Dermis microvascular lymphatic vessel endothelial cell (primary cell): Measurements from ENCODE around the gene RAMP3. TPM values are rescaled to one million over a fixed set of nuclear protein-coding genes. Genes with fewer than 3 reads are reported as not detected.
"Not testable (repeated sequence)": the region's sequence is repeated elsewhere in the genome, so short reads cannot be mapped to it uniquely, and the experiment has no call there.

Experiments
- DNase-seq, 2 donors: peaks; one replicate each; pipeline versions ENCODE4 v3.0.0 to v3.0.0-alpha.2; 2010; ENCODE audit warnings: low read depth in 2 of 2
- total RNA-seq: library from RNA; depleted of rRNA; stranded (reverse); fragments of >200 nt; gene quantifications from 2 replicates; pipeline ENCODE4 v1.2.1, GENCODE V29; 2014

The RAMP3 gene
- 32.3 and 213 TPM in 2 replicates for total RNA-seq

- DNase-seq: no peak
Observed at GRCh38 chr7:45157653-45158401, at the start of gene RAMP3. Gene RAMP3 (plus strand): TSS chr7:45157791. CDS start chr7:45157829, 38 bp downstream.

GRCh38 chr7:45108863-45109262 is 48.7 kb upstream of the RAMP3 start:
- DNase-seq: no peak

DNA sequence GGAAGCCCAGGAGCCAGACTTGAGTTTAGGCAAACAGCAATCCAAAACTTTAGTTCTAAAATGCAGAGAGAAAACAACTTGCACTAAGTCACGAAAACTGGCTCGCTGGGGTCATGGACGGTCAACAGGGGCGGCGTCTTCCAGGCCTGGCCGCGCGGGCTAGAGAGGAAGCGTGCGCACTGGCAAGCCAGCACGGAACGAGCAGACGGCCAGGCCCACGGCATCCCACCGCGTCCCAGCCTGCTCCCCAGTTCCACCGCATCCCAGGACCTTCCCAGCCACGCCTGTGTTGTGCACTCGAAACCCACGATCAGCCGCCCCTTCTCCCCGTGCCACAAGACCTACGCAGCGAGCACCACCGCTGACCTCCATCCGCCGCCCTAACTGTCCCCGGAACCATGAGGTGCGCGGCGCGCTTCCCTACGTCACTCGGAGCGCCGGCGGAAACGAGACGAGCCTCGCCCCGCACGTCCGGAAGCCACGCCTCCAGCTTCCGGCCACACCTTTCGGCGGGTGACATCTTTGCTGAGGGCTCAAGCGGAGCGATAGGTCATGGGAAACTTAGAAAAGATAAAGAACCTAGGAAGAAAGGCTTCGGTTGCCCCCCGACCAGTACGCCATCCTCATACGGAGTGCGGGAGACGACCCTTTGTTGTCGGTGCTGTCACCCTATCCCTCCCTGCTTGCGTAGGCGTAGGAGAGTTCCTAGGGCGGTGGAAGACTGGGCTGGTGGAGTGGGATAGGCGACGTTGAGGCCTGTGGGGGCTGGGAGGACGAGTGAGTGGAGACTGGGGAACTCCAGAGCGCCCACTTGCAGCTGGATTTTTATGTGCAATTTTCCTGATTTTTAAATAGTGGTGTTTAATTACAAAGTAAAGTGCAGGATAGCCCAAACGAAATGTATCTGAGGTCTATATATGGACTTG is 46.0 kb upstream of the RAMP3 start, which contains the start of gene TBRG4:
TSS of gene TBRG4 (minus strand) at position 400 of the 926 bp plus-strand sequence. CDS start 2,460 bp downstream, outside the sequence.
- DNase-seq: peak; percentile 88 to 92

GRCh38 chr7:45112648-45113047 is 44.9 kb upstream of the RAMP3 start:
- DNase-seq: no peak

- not testable (repeated sequence) for DNase-seq
Observed at GRCh38 chr7:45114257-45114656, 43.3 kb upstream of the RAMP3 start.

DNA sequence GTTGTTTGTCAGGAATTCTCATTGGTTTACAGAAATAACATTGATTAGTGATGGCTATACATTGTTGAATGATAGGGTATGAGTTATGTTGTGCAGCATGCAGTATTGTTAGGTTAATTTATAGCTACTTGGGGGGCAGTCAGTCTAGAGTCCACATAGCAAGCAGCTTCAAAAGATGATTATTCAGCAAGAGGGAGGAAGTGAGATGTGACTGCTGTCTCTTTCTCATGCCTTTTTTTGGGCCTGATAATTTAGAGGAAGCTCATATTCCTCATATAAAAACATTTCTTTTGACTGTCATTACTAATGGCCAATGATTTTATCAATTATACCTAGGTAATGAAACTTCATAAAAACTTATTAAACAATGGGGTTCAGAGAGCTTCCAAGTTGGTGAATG is 42.7 kb upstream of the RAMP3 start:
- no peak for DNase-seq

DNA sequence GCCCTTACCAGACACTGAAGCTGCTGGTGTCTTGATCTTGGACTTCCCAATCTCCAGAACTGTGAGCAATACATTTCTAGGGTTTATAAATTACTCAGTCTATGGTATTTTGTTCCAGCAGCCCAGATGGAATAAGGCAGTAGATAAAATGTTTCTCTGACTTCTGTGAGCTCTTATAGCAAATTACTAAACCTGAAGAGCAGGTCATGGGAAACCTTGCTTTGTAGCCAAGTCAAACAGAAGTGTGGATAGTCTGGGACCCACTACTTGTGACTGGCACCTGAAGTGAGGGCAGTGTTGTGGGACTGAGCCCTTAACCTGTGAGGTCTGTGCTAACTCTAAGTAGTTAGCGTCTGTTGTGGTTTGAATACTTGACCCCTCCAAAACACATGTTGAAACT is 41.5 kb upstream of the RAMP3 start:
- DNase-seq: no peak

DNA sequence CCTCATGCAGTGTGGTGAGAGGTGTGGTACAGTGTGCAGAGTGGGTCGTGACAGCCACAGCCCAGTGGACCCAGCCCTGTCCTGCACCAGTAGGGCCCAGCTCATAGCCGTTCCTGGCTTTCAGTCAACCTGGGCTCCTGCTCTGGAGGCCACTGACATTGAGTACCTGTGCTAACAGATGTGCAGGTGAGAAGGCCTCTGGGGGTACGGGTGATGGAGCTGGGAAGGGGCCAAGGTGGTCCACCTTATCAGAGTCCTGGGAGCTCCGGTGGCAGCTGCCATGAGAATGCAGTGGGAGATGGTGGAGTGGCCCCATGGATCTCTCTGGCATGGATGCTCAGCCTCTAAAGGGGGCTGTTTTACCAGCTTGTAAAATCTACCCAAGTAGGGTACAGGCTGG is 40.0 kb upstream of the RAMP3 start:
- DNase-seq: no peak

DNA sequence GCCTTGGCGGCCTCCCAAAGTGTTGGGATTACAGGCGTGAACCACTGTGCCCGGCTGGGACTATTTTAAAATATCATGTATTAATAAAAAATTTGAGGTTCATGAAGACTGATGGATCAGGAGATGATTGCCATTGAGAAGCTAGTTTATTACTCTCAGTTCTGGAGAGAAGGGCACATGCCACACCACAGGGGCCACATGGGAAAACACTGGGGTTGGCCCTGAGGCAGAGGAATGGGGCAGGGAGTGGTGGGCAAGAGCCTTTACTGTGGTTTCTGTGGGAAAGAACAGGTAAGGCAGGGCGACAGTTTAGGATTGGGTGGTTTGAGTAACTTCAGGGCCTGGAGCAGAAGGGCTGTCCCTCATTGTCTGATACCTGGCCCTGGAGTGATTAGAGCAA is 39.3 kb upstream of the RAMP3 start:
- DNase-seq: no peak

- no peak for DNase-seq
Observed at GRCh38 chr7:45118889-45119331, 38.7 kb upstream of the RAMP3 start.

DNA sequence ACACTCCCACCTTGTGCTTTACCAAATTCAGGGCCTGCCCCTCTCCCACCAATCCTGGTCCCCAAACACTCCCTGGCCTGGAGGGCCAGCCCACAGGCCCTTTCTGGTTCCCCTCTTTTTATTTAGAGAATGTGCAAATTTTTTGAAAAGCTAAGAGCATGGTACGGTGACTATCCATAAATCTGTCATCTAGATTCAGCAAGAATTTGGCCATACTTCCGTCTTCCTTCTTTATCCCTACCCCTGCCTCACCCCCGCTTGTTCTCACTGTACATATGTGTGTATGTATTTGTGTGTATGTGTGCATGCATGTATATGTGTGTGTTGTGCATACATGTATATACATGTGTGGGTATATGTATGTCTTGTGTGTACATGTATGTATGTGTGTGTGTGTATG is 38.0 kb upstream of the RAMP3 start:
- no peak for DNase-seq

- DNase-seq: no peak
Observed at GRCh38 chr7:45122975-45123860, 34.4 kb upstream of the RAMP3 start.

- no peak for DNase-seq
Observed at GRCh38 chr7:45123913-45124710, 33.5 kb upstream of the RAMP3 start.

DNA sequence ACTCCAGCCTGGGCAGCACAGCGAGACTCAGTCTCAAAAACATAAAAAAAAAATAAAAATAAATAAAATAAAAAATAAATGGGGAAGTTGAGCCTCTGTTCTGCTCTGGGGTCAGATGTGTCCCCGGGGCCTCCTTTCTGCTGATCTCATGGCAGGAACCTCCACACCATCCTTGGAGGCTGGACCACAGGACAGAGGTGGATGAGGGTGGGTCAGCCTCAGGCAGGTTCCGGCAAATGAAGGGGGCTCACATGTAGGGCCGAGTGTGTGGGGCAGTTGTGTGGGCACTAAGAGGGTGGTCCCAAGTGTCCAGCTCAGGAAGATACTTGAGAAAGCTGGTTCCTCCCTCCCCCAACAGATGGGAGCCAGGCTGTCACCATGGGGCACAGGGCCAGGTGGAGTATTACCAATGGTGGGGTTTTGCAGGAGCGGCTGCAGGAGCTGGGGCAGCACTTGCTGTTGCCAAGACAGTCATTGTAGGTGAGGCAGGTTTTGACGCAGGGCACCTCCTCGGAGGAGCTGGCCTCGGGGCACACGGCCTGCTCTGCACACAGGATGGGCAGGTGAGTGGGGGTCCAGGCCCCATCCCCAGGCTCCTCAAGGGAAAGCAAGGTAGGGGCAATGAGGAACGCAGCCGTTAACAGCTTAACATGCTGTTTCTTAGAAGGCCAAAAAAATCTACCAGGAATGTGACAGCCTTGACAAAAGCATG is 32.2 kb upstream of the RAMP3 start:
- no peak for DNase-seq

DNA sequence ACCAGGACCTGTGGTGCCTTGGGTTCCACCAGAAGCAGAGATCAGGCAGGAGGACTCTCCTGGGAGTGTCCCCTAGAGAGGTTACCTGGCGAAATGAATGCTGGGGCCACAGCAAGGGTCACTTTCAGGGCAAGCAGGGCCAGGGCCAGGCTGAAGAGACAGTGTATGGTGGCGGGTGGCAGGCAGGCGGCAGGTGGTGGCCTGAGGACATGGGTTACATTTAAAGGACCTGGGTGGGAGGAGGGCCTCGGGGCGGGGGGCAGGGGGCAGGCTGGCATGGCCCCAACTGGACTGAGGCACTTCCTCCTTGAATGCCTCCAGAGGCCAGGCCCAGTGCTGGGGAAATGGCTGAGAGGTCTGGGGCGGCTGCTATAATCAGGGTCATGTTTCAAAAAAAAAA is 31.4 kb upstream of the RAMP3 start:
- DNase-seq: no peak

GRCh38 chr7:45126920-45127319 is 30.7 kb upstream of the RAMP3 start:
- DNase-seq: no peak

GRCh38 chr7:45129181-45129800 is 28.3 kb upstream of the RAMP3 start:
- DNase-seq: no peak

DNA sequence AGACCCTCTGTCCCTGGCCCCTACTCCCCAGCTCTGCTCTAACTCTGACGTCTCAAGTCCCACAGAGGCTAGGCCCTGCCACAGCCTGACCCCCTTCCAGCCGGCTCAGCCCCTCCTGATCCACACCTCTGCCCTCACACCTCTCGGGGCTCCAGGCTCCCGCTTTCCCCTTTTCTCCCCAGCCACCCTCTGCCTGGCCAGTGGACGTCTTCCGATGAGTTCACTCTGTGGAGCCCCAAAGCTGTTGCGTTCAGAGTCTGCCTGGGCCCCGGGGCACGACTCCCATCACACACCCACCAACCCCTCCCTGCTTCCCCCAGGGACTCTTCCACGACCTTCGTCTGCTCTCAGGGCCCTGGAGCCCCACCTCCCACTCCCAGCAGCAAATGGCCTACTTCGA is 27.7 kb upstream of the RAMP3 start:
- no peak for DNase-seq

DNA sequence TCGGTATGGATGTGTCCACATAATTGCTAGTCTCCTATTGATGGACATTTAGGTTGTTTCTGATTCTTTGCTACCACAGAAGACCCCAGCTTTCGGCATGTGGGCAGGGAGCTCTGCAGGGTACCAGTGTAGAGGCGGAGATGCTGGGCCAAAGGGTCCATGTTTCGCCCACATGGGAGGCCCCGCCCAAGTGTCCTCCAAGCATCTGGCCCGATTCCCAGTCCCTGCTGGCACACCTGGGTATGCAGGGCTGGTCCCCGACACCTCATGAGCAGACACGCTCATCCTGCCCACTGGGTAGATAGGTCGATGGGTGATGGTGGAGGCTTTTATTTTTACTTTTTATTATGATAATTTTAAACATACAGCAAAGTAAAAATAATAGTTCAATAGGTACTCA is 26.7 kb upstream of the RAMP3 start:
- no peak for DNase-seq

DNA sequence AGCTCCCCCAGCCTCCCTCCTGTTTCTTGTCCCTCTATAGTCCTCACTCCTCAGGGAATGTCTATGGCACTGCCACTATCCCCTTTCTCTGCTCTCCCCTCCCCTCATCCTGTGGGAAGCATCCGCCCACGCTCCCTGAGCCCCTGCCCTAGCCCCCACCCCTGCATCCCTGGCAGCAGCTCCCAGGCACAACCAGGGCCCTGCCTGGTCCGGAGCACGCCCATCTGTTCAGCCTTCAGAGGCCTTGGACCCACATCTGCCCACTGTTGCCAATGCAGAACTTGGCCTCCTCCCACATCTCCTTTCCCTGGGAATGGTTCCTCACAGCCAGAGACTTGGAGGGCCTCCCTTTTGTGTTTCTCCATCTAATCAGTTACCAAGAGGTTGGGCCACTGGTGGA is 25.7 kb upstream of the RAMP3 start:
- no peak for DNase-seq
